ENCODE results near the gene GLOD4. TPM values are rescaled to one million over a fixed set of nuclear protein-coding genes. Genes with fewer than 3 reads are reported as not detected.
"Not testable (repeated sequence)": the region's sequence is repeated elsewhere in the genome, so short reads cannot be mapped to it uniquely, and the experiment has no call there.

GLOD4 gene, protein sequence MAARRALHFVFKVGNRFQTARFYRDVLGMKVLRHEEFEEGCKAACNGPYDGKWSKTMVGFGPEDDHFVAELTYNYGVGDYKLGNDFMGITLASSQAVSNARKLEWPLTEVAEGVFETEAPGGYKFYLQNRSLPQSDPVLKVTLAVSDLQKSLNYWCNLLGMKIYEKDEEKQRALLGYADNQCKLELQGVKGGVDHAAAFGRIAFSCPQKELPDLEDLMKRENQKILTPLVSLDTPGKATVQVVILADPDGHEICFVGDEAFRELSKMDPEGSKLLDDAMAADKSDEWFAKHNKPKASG
- 10 to 100 TPM; 52.0 to 94.8 (median 72.0) TPM for total RNA-seq

DNA sequence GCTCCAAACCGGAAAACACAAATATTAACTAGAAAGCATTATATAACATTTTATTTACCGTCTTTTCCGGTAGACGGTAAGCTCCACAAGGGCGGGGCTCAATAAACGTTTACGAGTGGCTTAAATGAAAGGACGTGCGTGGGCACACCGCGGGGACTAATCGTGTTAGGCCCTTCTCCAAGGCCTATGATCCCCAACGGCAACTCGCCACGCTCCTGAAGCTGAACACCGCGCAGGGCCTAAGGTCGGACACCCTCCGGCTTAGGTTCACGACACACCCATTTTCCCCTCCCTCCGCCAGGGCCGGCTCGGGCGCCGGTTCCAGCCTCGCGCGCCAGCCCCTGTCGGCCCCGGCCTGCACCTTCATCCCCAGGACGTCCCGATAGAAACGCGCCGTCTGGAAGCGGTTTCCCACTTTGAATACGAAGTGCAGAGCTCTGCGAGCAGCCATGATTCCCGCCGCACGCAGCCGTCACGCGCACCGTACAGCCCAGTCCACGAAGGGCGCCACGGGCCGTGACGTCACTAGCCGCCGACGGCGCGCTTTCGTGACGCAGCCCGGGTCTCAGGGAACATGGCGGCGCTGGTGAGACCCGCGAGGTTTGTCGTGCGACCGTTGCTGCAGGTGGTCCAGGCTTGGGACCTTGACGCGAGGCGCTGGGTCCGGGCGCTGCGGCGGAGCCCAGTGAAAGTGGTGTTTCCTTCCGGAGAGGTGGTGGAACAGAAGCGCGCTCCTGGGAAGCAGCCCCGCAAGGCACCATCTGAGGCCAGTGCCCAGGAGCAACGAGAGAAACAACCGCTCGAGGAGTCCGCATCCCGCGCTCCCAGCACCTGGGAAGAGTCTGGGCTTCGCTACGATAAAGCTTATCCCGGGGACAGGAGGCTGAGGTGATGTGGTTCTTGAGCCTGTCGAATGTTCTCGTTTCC, at the start of gene GLOD4, which contains the start of gene MRM3:
GLOD4 (minus strand) TSS at position 476 of the 927 bp plus-strand sequence; CDS start at position 451, 25 bp downstream.
MRM3 (plus strand) TSS at position 549 of the 927 bp plus-strand sequence; CDS start at position 575, 26 bp downstream.
- Histone ChIP-seq H3K27me3 (no peaks in the 10 kb centered on the region), H3K9me3 (no peaks in the 10 kb centered on the region), H3K27ac (peak within 1 kb of the TSS; percentile 75 to 95 (median 84)), H3K36me3 (peaks cover 0 to 18% (median 0%) of the 10 kb centered on the region in 3 donors), H3K4me1 (peaks cover 0 to 25% (median 8%) of the 10 kb centered on the region in 4 donors), H3K4me3 (peak within 1 kb of the TSS; percentile 65 to 98 (median 82))
- TF ChIP-seq CTCF (IDR thresholded peaks at IDR 0.05) = peak in 4 of 6 experiments; percentile 12 to 49 (median 43)
- peak; percentile 68 to 71 for TF ChIP-seq POLR2A (IDR thresholded peaks at IDR 0.05)
- DNase-seq = peak; percentile 94 to 98 (median 96)

DNA sequence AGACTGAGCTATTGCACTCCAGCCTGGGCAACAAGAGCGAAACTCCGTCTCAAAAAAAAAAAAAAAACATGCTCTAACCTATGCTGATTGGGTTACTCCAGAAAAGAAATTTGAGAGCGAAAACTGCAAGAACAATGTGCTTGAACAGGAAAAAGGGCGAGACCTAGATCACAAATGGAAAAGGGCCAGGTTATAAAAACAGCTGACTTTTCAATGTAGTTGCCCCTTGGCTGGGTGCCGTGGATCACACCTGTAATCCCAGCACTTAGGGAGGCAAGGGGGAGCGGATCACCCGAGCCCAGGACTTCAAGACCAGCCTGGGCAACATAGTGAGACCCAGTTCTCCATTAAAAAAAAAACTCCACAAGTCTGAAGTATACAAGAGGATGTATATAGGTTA, 48.9 kb upstream of the GLOD4 start:
- no peaks in the 10 kb centered on the region for H3K36me3 ChIP-seq
- no peak for DNase-seq
- no peak overlapping the region for H3K27ac ChIP-seq
- no peaks in the 10 kb centered on the region for H3K9me3 ChIP-seq
- TF ChIP-seq POLR2A (IDR thresholded peaks at IDR 0.05) = no peak
- TF ChIP-seq CTCF (IDR thresholded peaks at IDR 0.05) = no peak
- H3K27me3 ChIP-seq = no peaks in the 10 kb centered on the region
- H3K4me1 ChIP-seq = no peaks in the 10 kb centered on the region
- H3K4me3 ChIP-seq = no peak overlapping the region

DNA sequence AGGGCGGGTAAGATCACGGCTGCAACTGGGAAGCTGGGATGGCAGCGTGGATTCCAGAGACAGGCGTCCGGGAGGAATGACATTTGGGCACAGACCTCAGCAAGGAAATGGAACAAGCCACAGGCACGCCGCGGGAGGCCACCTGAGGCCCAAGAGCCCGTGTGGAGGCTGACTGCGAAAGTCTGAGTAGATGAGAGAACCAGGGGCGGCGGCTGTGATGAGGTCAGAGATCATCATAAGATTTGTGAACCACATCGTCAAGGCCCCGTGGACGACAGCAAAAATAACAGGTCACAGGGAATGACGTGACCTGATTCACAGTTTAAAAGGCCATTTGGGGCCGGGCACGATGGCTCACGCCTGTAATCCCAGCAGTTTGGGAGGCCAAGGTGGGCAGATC, 48.3 kb upstream of the GLOD4 start:
- no peaks in the 10 kb centered on the region for H3K36me3 ChIP-seq
- no peaks in the 10 kb centered on the region for H3K9me3 ChIP-seq
- no peak overlapping the region for H3K27ac ChIP-seq
- H3K4me1 ChIP-seq = no peaks in the 10 kb centered on the region
- no peaks in the 10 kb centered on the region for H3K27me3 ChIP-seq
- no peak for TF ChIP-seq POLR2A (IDR thresholded peaks at IDR 0.05)
- TF ChIP-seq CTCF (IDR thresholded peaks at IDR 0.05) = no peak
- no peak overlapping the region for H3K4me3 ChIP-seq
- no peak for DNase-seq

DNA sequence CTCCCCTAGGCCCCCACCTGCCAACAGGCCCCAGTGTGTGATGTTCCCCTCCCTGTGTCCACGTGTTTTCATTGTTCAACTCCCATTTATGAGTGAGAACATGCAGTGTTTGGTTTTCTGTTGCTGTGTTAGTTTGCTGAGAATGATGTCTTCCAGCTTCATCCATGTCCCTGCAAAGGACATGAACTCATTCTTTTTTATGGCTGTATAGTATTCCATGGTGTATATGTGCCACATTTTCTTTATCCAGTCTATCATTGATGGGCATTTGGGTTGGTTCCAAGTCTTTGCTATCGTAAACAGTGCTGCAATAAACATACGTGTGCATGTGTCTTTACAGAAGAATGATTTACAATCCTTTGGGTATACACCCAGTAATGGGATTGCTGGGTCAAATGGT, 47.5 kb upstream of the GLOD4 start:
- not testable (repeated sequence) for H3K27me3 ChIP-seq, DNase-seq, H3K36me3 ChIP-seq, H3K4me3 ChIP-seq, H3K27ac ChIP-seq, H3K4me1 ChIP-seq, H3K9me3 ChIP-seq

DNA sequence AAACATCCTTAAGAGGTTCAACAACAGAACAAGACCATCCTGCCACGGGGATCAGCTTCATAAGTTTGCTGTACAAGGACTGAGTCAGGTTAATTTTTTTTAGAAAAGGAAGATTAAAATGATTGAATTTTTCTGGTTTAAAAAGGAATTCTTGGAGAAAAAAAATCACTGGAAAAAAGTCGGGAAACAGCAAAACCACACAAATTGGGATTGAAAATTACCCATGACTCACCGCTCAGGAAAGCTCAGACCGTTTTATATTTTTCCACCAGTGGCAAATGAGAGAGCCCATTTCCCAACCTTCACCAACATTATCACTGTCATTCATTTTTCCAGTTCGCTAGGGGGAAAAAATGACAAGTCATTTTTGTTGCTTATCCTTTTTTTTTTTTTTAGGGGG, 46.7 kb upstream of the GLOD4 start:
- Histone ChIP-seq H3K27ac (no peak overlapping the region), H3K27me3 (no peaks in the 10 kb centered on the region), H3K4me3 (no peak overlapping the region), H3K4me1 (no peaks in the 10 kb centered on the region), H3K36me3 (no peaks in the 10 kb centered on the region), H3K9me3 (no peaks in the 10 kb centered on the region)
- DNase-seq = no peak
- TF ChIP-seq POLR2A (IDR thresholded peaks at IDR 0.05) (no peak), CTCF (IDR thresholded peaks at IDR 0.05) (no peak)

DNA sequence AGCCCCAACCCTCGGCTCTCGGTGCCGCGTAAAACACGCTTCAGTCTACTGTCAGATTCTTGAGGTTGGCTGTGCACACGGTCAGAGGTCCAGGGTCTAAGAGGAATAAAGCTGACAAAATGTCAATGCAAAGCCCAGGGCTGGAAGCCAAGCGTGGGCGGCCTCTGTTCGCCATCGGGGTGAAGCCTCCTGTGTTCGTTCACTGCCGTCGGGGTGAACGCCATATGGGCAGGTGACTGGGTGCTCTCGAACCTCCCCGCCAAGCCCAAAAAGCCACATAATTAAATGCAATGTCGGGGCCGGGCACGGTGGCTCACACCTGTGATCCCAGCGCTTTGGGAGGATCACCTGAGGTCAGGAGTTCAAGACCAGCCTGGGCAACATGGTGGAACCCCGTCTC, 44.7 kb upstream of the GLOD4 start:
- TF ChIP-seq CTCF (IDR thresholded peaks at IDR 0.05) = no peak
- TF ChIP-seq POLR2A (IDR thresholded peaks at IDR 0.05) = no peak
- Histone ChIP-seq H3K4me1 (no peaks in the 10 kb centered on the region), H3K27ac (no peak overlapping the region), H3K36me3 (no peaks in the 10 kb centered on the region), H3K27me3 (no peaks in the 10 kb centered on the region), H3K4me3 (no peak overlapping the region), H3K9me3 (no peaks in the 10 kb centered on the region)
- DNase-seq = no peak
